ENCODE data around the gene ATP2B1. TPM values are rescaled to one million over a fixed set of nuclear protein-coding genes. Genes with fewer than 3 reads are reported as not detected.

The ATP2B1 gene
- polyA plus RNA-seq, 2 of the 4 experiments (the other 2 are of a cell fraction) = 52.7 to 132 TPM

- Histone ChIP-seq H3K4me1 (peaks cover 27% of the 10 kb centered on the region), H3K4me3 (peak overlapping the region; percentile 91), H3K27ac (peak overlapping the region; percentile 85 to 98), H3K4me2 (peak overlapping the region; percentile 80), H3K9me3 (no peaks in the 10 kb centered on the region)
- peak; percentile 79 to 87 for ATAC-seq
- ChIA-PET CTCF (interaction anchor here (0.7 to 1.7 kb wide), 11 partner anchors 46 to 396 kb away, joined by 3 to 7 read pairs (median 3); no protein-coding TSS in a partner anchor), POLR2A (interaction anchor here (0.6 to 4.6 kb wide), 37 partner anchors 10 to 394 kb away, joined by 3 to 103 read pairs (median 4); partner anchors contain the start of genes DUSP6 and POC1B)
- peak; percentile 97 to 100 for DNase-seq (ENCODE audit: low read depth in 1 of 2, low spot score in 1 of 2)
- TF ChIP-seq RAD21 (conservative IDR thresholded peaks at IDR 0.05 in 1 of 2, IDR thresholded peaks at IDR 0.05 in 1 of 2) (no peak; a peak in 2 of 5 replicates), TFCP2L1 (CRISPR knock-in tag; IDR thresholded peaks at IDR 0.05) (0 out of 2 replicates have a peak, but pooled peaks have one; percentile 8), GATA3 (IDR thresholded peaks at IDR 0.05; ENCODE audit: borderline replicate concordance) (peak; percentile 9), NR3C1 (IDR thresholded peaks at IDR 0.05) (no peak), MAX (IDR thresholded peaks at IDR 0.05) (peak; percentile 55), EHF (CRISPR knock-in tag; IDR thresholded peaks at IDR 0.05) (peak; percentile 67; the same call in 1 of the 2 replicates), HOXB5 (CRISPR knock-in tag; IDR thresholded peaks at IDR 0.05) (peak; percentile 79), FOSB (CRISPR knock-in tag; IDR thresholded peaks at IDR 0.05) (0 out of 2 replicates have a peak, but pooled peaks have one; percentile 68), HOXB13 (CRISPR knock-in tag; IDR thresholded peaks at IDR 0.05; ENCODE audit: low read depth) (peak; percentile 32; the same call in 1 of the 2 replicates), POLR2A (IDR thresholded peaks at IDR 0.05; ENCODE audit: low read length) (peak; percentile 89), BCL3 (IDR thresholded peaks at IDR 0.05) (peak; percentile 5; the same call in 1 of the 3 replicates), PHF8 (IDR thresholded peaks at IDR 0.05; ENCODE audit: borderline replicate concordance, low read depth) (peak; percentile 91; the same call in 1 of the 2 replicates), MYC (IDR thresholded peaks at IDR 0.05; ENCODE audit: borderline replicate concordance, low read length) (no peak; the same call in 1 of the 2 replicates), TP53 (CRISPR knock-in tag; IDR thresholded peaks at IDR 0.05) (peak; percentile 52; the same call in 1 of the 2 replicates), KDM1A (IDR thresholded peaks at IDR 0.05; ENCODE audit: low read depth) (no peak), HES2 (IDR thresholded peaks at IDR 0.05) (no peak), JUN (IDR thresholded peaks at IDR 0.05) (peak; percentile 66 to 82; a peak in 3 of 5 replicates)
- TF ChIP-seq, protein P1, sequence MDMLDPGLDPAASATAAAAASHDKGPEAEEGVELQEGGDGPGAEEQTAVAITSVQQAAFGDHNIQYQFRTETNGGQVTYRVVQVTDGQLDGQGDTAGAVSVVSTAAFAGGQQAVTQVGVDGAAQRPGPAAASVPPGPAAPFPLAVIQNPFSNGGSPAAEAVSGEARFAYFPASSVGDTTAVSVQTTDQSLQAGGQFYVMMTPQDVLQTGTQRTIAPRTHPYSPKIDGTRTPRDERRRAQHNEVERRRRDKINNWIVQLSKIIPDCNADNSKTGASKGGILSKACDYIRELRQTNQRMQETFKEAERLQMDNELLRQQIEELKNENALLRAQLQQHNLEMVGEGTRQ (IDR thresholded peaks at IDR 0.05) = peak; percentile 65
- TF ChIP-seq, protein P2, sequence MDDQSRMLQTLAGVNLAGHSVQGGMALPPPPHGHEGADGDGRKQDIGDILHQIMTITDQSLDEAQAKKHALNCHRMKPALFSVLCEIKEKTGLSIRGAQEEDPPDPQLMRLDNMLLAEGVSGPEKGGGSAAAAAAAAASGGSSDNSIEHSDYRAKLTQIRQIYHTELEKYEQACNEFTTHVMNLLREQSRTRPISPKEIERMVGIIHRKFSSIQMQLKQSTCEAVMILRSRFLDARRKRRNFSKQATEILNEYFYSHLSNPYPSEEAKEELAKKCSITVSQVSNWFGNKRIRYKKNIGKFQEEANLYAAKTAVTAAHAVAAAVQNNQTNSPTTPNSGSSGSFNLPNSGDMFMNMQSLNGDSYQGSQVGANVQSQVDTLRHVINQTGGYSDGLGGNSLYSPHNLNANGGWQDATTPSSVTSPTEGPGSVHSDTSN (IDR thresholded peaks at IDR 0.05) = 0 out of 2 replicates have a peak, but pooled peaks have one; percentile 25
- TF ChIP-seq, protein P3, sequence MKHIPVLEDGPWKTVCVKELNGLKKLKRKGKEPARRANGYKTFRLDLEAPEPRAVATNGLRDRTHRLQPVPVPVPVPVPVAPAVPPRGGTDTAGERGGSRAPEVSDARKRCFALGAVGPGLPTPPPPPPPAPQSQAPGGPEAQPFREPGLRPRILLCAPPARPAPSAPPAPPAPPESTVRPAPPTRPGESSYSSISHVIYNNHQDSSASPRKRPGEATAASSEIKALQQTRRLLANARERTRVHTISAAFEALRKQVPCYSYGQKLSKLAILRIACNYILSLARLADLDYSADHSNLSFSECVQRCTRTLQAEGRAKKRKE (CRISPR knock-in tag; IDR thresholded peaks at IDR 0.05; ENCODE audit: low read depth) = peak; percentile 67; the same call in 1 of the 2 replicates
- FAIRE-seq = no peak
- WGBS (ENCODE audit: missing lambda C conversion rate) = under 1% methylated on average over 31 of the region's 103 CpGs
Measured at GRCh38 chr12:89709157-89709994, 738 bp upstream of the ATP2B1 start.
